ENCODE measurements around the gene CCDC69. TPM values are rescaled to one million over a fixed set of nuclear protein-coding genes. Genes with fewer than 3 reads are reported as not detected.

CCDC69 gene
- total and polyA plus RNA-seq, 2 donors (not counting 1 experiment from before 2014, with no cell fraction given): 58.7 to 125 TPM

GRCh38 chr5:151202381-151203139 lies 21.3 kb downstream of the CCDC69 start:
- Histone ChIP-seq H2AFZ (ENCODE audit: insufficient read depth, low read depth, low read length, poor library complexity, severe bottlenecking) (no peak overlapping the region), H4K20me1 (ENCODE audit: control insufficient read depth, insufficient read depth, low read length, poor library complexity, severe bottlenecking) (no peaks in the 10 kb centered on the region), H3K4me1 (ENCODE audit: control insufficient read depth in 2 of 2, insufficient read depth in 2 of 2, low read length in 2 of 2) (peaks cover 27 to 37% of the 10 kb centered on the region in 2 donors), H3K4me3 (ENCODE audit: control extremely low read depth in 1 of 5, extremely low read depth in 1 of 5, insufficient read depth in 1 of 5, low read depth in 2 of 5, low read length in 4 of 5) (no peak overlapping the region), H3K4me2 (replicated peaks; ENCODE audit: low read depth, low read length, poor library complexity, severe bottlenecking) (peak overlapping the region; percentile 53), H3K79me2 (ENCODE audit: control insufficient read depth, insufficient read depth, low read length) (peaks cover 49% of the 10 kb centered on the region), H3K9me3 (ENCODE audit: control extremely low read depth in 1 of 3, control insufficient read depth in 2 of 3, insufficient read depth in 1 of 3, low read length in 2 of 3) (no peaks in the 10 kb centered on the region), H3K27ac (ENCODE audit: low read length in 2 of 2) (peak overlapping the region; percentile 7 to 74), H3K9ac (ENCODE audit: low read length) (peak overlapping the region; percentile 20), H3K27me3 (replicated peaks in 1 of 4; ENCODE audit: control extremely low read depth in 1 of 4, control insufficient read depth in 3 of 4, insufficient read depth in 4 of 4, low read length in 3 of 4) (no peaks in the 10 kb centered on the region), H3K36me3 (replicated peaks in 1 of 2; ENCODE audit: control extremely low read depth in 1 of 2, control insufficient read depth in 1 of 2, extremely low read depth in 1 of 2, insufficient read depth in 2 of 2, low read length in 1 of 2) (peaks cover 5 to 64% of the 10 kb centered on the region in 2 experiments)
- ChIA-PET POLR2A (interaction anchor here (0.9 kb wide), 1 partner anchor 32 kb away, joined by 3 read pairs; no protein-coding TSS in a partner anchor), CTCF (interaction anchor here (0.9 to 3.5 kb wide), 7 partner anchors 10 to 87 kb away, joined by 3 to 12 read pairs (median 4); partner anchors contain the start of genes ANXA6 and CCDC69)
- peak overlapping the region; percentile 75 for H3K27ac Mint-ChIP-seq
- no peaks in the 10 kb centered on the region for H3K27me3 Mint-ChIP-seq
- no peaks in the 10 kb centered on the region for H3K9me3 Mint-ChIP-seq (ENCODE audit: insufficient read depth)
- ATAC-seq (ENCODE audit: low read depth) (peak; percentile 56), DNase-seq (peak; percentile 58)
- intact Hi-C loops (cut with micrococcal nuclease): loop anchor here (1.0 kb wide), 1 partner anchor 9 kb away; no protein-coding TSS in a partner anchor
- peaks cover 55% of the 10 kb centered on the region for H3K4me1 Mint-ChIP-seq
- 0% methylated on average over 2 of the region's 5 CpGs for WGBS (ENCODE audit: insufficient coverage)
- peak overlapping the region; percentile 67 for H3K4me3 Mint-ChIP-seq
- TF ChIP-seq CTCF (IDR thresholded peaks at IDR 0.05) (no peak), EZH2 (IDR thresholded peaks at IDR 0.05; ENCODE audit: borderline replicate concordance, insufficient read depth, low read depth, low read length, poor library complexity, severe bottlenecking) (no peak)

All from B cell (primary cell).